ENCODE data around the gene TINCR.

Gene TINCR

GRCh38 chr19:5534787-5535586 lies 32.8 kb downstream of the TINCR start:
- Mint-ChIP-seq H3K27me3 (peaks cover 23% of the 10 kb centered on the region), H3K9me3 (peaks cover 28% of the 10 kb centered on the region), H3K36me3 (ENCODE audit: low read depth) (peaks cover 6% of the 10 kb centered on the region), H3K4me1 (ENCODE audit: low read depth) (no peaks in the 10 kb centered on the region), H3K4me3 (no peak overlapping the region), H3K27ac (no peak overlapping the region)
- intact Hi-C loops (cut with micrococcal nuclease): no loop called here

DNA sequence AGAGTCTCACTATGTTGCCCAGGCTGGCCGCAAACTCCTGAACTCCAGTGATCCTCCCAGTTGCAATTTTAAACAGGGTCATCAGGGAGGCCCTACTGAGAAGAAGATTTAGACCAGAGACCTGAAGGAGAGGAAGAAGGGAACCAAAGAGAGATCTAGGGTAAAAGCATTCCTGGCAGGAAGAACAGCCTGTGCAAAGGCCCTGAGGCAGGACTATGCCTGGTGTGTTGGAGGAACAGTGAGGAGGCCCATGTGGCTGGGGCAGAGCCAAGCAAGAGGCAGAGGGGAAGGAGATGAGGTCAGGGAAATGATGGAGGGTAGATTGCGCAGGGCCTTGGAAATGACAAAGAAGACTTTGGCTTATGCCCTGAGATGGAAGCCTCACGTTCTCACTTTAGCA lies 34.5 kb downstream of the TINCR start:
- no peak overlapping the region for H3K27ac Mint-ChIP-seq
- peaks cover 6% of the 10 kb centered on the region for H3K36me3 Mint-ChIP-seq (ENCODE audit: low read depth)
- no peak overlapping the region for H3K4me3 Mint-ChIP-seq
- intact Hi-C loops (cut with micrococcal nuclease): no loop called here
- H3K9me3 Mint-ChIP-seq: peaks cover 28% of the 10 kb centered on the region
- H3K27me3 Mint-ChIP-seq: peaks cover 23% of the 10 kb centered on the region
- H3K4me1 Mint-ChIP-seq (ENCODE audit: low read depth): no peaks in the 10 kb centered on the region

DNA sequence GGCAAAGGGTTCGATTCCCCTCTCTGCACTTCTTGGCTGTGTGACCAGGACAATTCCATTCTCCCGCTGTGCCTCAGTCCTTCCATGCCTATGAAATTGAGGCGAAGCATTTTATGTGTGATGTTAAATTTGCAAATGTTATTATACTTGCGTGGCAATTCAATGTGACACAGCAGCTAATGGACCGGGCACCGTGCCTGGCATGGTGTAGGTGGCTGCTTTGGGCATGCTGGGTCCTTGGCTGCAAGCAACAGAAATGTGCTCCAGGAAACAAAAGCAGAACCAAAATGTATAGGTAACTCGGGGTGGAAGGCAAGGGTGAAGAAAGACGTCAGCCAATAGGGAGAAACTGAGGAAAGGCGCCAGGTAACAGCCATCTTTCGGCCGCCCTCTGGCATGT lies 37.1 kb downstream of the TINCR start:
- intact Hi-C loops (cut with micrococcal nuclease): no loop called here
- Mint-ChIP-seq H3K9me3 (peaks cover 28% of the 10 kb centered on the region), H3K27ac (no peak overlapping the region), H3K4me1 (ENCODE audit: low read depth) (no peaks in the 10 kb centered on the region), H3K4me3 (no peak overlapping the region), H3K36me3 (ENCODE audit: low read depth) (peaks cover 6% of the 10 kb centered on the region), H3K27me3 (peaks cover 9% of the 10 kb centered on the region)

GRCh38 chr19:5526691-5527090 lies 41.1 kb downstream of the TINCR start:
- H3K36me3 Mint-ChIP-seq (ENCODE audit: low read depth): no peaks in the 10 kb centered on the region
- no peak overlapping the region for H3K4me3 Mint-ChIP-seq
- H3K27ac Mint-ChIP-seq: no peak overlapping the region
- intact Hi-C loops (cut with micrococcal nuclease): no loop called here
- peaks cover 9% of the 10 kb centered on the region for H3K27me3 Mint-ChIP-seq
- no peaks in the 10 kb centered on the region for H3K9me3 Mint-ChIP-seq
- no peaks in the 10 kb centered on the region for H3K4me1 Mint-ChIP-seq (ENCODE audit: low read depth)

DNA sequence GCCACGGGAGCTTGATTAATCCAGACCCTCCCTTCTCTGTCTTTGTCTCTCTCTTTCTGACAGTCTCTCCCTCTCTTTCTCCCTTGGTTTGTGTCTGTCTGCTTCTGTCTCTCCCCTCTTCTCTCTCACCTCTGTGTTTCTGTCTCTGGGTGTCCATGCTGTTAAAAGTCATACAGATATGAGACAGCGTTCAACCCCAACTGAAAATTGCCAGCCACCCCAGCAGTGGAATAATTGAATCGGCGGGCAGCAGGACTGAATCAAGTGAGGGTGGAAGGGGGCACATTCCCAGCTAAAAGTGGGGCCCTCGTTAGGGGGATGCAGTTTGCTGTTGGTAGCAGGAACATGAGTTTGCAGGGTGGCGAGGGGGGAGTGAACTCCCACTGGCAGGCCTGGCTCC lies 43.7 kb downstream of the TINCR start:
- intact Hi-C loops (cut with micrococcal nuclease): no loop called here
- no peak overlapping the region for H3K27ac Mint-ChIP-seq
- H3K36me3 Mint-ChIP-seq (ENCODE audit: low read depth): no peaks in the 10 kb centered on the region
- H3K9me3 Mint-ChIP-seq: peaks cover 6% of the 10 kb centered on the region
- H3K4me3 Mint-ChIP-seq: no peak overlapping the region
- H3K27me3 Mint-ChIP-seq: peaks cover 9% of the 10 kb centered on the region
- no peaks in the 10 kb centered on the region for H3K4me1 Mint-ChIP-seq (ENCODE audit: low read depth)

- H3K27me3 Mint-ChIP-seq: peaks cover 8% of the 10 kb centered on the region
- H3K36me3 Mint-ChIP-seq (ENCODE audit: low read depth): no peaks in the 10 kb centered on the region
- peaks cover 17% of the 10 kb centered on the region for H3K9me3 Mint-ChIP-seq
- H3K4me1 Mint-ChIP-seq (ENCODE audit: low read depth): no peaks in the 10 kb centered on the region
- no peak overlapping the region for H3K4me3 Mint-ChIP-seq
- H3K27ac Mint-ChIP-seq: no peak overlapping the region
- intact Hi-C loops (cut with micrococcal nuclease): no loop called here
These were observed 45.6 kb downstream of the TINCR start for GRCh38 chr19:5522106-5522505.

GRCh38 chr19:5520501-5520900 lies 47.3 kb downstream of the TINCR start:
- Mint-ChIP-seq H3K36me3 (ENCODE audit: low read depth) (no peaks in the 10 kb centered on the region), H3K4me3 (no peak overlapping the region), H3K9me3 (peaks cover 33% of the 10 kb centered on the region), H3K27me3 (peaks cover 7% of the 10 kb centered on the region), H3K4me1 (ENCODE audit: low read depth) (peaks cover 5% of the 10 kb centered on the region), H3K27ac (no peak overlapping the region)
- intact Hi-C loops (cut with micrococcal nuclease): no loop called here

- H3K36me3 Mint-ChIP-seq (ENCODE audit: low read depth): no peaks in the 10 kb centered on the region
- peaks cover 34% of the 10 kb centered on the region for H3K9me3 Mint-ChIP-seq
- intact Hi-C loops (cut with micrococcal nuclease): no loop called here
- H3K4me1 Mint-ChIP-seq (ENCODE audit: low read depth): peaks cover 5% of the 10 kb centered on the region
- peaks cover 7% of the 10 kb centered on the region for H3K27me3 Mint-ChIP-seq
- no peak overlapping the region for H3K4me3 Mint-ChIP-seq
- H3K27ac Mint-ChIP-seq: no peak overlapping the region
These were observed 48.7 kb downstream of the TINCR start for GRCh38 chr19:5519076-5519475.

DNA sequence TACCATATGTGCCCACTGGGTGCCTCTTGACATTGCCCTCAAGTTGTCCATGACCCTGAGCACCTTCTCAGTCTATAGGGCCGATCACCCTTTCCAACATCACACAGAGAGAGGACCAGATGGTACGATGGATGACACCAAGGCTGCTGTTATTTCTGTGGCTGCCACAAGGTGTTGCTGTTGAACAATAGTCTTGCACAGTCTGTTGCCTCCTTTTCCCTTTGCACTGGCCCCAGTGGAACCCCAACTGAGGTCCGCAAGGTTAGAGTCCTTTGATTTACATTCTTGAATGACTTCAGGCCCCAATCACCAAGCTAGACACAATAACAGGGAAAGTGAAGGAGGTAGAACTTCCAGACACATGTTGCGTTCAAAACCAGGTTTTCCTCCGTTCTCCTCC lies 52.0 kb downstream of the TINCR start:
- Mint-ChIP-seq H3K36me3 (ENCODE audit: low read depth) (no peaks in the 10 kb centered on the region), H3K4me1 (ENCODE audit: low read depth) (peaks cover 5% of the 10 kb centered on the region), H3K27me3 (peaks cover 1% of the 10 kb centered on the region), H3K4me3 (no peak overlapping the region), H3K9me3 (peaks cover 34% of the 10 kb centered on the region), H3K27ac (no peak overlapping the region)
- intact Hi-C loops (cut with micrococcal nuclease): no loop called here

GRCh38 chr19:5514001-5514400 lies 53.8 kb downstream of the TINCR start:
- peaks cover 28% of the 10 kb centered on the region for H3K9me3 Mint-ChIP-seq
- no peak overlapping the region for H3K27ac Mint-ChIP-seq
- no peaks in the 10 kb centered on the region for H3K36me3 Mint-ChIP-seq (ENCODE audit: low read depth)
- peaks cover 1% of the 10 kb centered on the region for H3K27me3 Mint-ChIP-seq
- H3K4me1 Mint-ChIP-seq (ENCODE audit: low read depth): peaks cover 5% of the 10 kb centered on the region
- intact Hi-C loops (cut with micrococcal nuclease): no loop called here
- no peak overlapping the region for H3K4me3 Mint-ChIP-seq

DNA sequence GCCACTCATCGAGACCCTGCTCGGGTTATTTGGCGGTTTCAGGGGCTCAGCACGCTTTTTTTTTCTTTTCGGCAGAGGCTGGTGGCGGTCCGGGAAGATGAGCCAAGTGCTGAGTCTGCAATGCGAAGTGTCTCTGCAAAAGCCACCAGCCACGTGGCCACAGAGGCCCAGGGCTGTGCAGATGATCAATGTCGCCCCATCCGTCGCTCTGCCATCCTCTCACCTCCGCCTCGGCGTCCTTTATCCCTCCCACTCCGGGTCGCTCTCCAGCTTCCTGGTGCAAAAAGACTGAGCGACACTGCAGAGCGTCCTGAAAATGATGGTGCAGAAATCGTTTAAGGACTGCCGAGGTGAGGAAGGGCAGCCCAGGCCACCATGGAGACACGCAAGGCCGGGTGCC lies 55.0 kb downstream of the TINCR start:
- Mint-ChIP-seq H3K27ac (no peak overlapping the region), H3K9me3 (peaks cover 24% of the 10 kb centered on the region), H3K4me1 (ENCODE audit: low read depth) (peaks cover 5% of the 10 kb centered on the region), H3K4me3 (no peak overlapping the region), H3K27me3 (no peaks in the 10 kb centered on the region), H3K36me3 (ENCODE audit: low read depth) (no peaks in the 10 kb centered on the region)
- intact Hi-C loops (cut with micrococcal nuclease): no loop called here
